Measurements from ENCODE around the gene STXBP6.

- no peak for TF ChIP-seq CTCF (IDR thresholded peaks at IDR 0.05; ENCODE audit: insufficient read depth, low read depth, low read length)
- TF ChIP-seq EZH2 (IDR thresholded peaks at IDR 0.05; ENCODE audit: insufficient read depth, low read length) = no peak
Observed at GRCh38 chr14:25010471-25010870, 39.5 kb downstream of the STXBP6 start.

Measured in astrocyte (in vitro differentiated cells and primary cell).